SKM-1 treated with dmso at 0.1 percent for 144 hours (cell line): ENCODE data around the gene C1orf116.
"Not testable (repeated sequence)": the region's sequence is repeated elsewhere in the genome, so short reads cannot be mapped to it uniquely, and the experiment has no call there.

Source experiments
- DNase-seq: peaks from one replicate; lab custom pipeline; 2025; ENCODE audit not compliant: unreplicated experiment; lab: John Stamatoyannopoulos, UW

C1orf116 gene

GRCh38 chr1:207059881-207060280 lies 27.3 kb upstream of the C1orf116 start:
- no peak for DNase-seq

- peak; percentile 7 for DNase-seq
Observed at GRCh38 chr1:207058878-207059867, 26.6 kb upstream of the C1orf116 start.

GRCh38 chr1:207058252-207058651 lies 25.7 kb upstream of the C1orf116 start:
- DNase-seq: no peak

GRCh38 chr1:207056673-207057072 lies 24.1 kb upstream of the C1orf116 start:
- no peak for DNase-seq

- DNase-seq: no peak
Observed at GRCh38 chr1:207055386-207056001, 22.9 kb upstream of the C1orf116 start.

- DNase-seq: peak; percentile 47
Observed at GRCh38 chr1:207054491-207054890, 21.9 kb upstream of the C1orf116 start.

GRCh38 chr1:207052911-207053769 lies 20.6 kb upstream of the C1orf116 start, which contains the start of gene PFKFB2:
Gene PFKFB2, plus strand, starts transcription at chr1:207053275. Its CDS starts 1,443 bp downstream, at chr1:207054718.
- peak; percentile 99 for DNase-seq

GRCh38 chr1:207051191-207051943 lies 18.8 kb upstream of the C1orf116 start, which contains the start of gene YOD1:
Gene YOD1, minus strand, starts transcription at chr1:207051208. Its CDS starts 178 bp downstream, at chr1:207051030.
- no peak for DNase-seq

GRCh38 chr1:207050480-207051190 lies 18.1 kb upstream of the C1orf116 start:
- DNase-seq: peak; percentile 89

- peak; percentile 84 for DNase-seq
Observed at GRCh38 chr1:207049974-207050391, 17.4 kb upstream of the C1orf116 start.

GRCh38 chr1:207049514-207049913 lies 17.0 kb upstream of the C1orf116 start:
- DNase-seq: no peak

- no peak for DNase-seq
Observed at GRCh38 chr1:207049054-207049453, 16.5 kb upstream of the C1orf116 start.

- no peak for DNase-seq
Observed at GRCh38 chr1:207048041-207048440, 15.5 kb upstream of the C1orf116 start.

GRCh38 chr1:207047505-207047904 lies 14.9 kb upstream of the C1orf116 start:
- DNase-seq: no peak

GRCh38 chr1:207045453-207045852 lies 12.9 kb upstream of the C1orf116 start:
- DNase-seq: no peak

GRCh38 chr1:207041397-207041796 lies 8.8 kb upstream of the C1orf116 start:
- not testable (repeated sequence) for DNase-seq

GRCh38 chr1:207040181-207040533 lies 7.6 kb upstream of the C1orf116 start:
- no peak for DNase-seq

GRCh38 chr1:207039380-207040180 lies 7.0 kb upstream of the C1orf116 start:
- DNase-seq: no peak

GRCh38 chr1:207036865-207037264 lies 4.3 kb upstream of the C1orf116 start:
- DNase-seq: no peak
